HCT116 (cell line): Measurements from ENCODE around the gene E2F1. TPM values are rescaled to one million over a fixed set of nuclear protein-coding genes. Genes with fewer than 3 reads are reported as not detected.

ENCODE experiments used
- ATAC-seq: fragments of 200-7000 bp; cut with Tn5 transposase; 2 replicates; pipeline ENCODE4 v1.9.1; 2020; ENCODE audit warnings: mild to moderate bottlenecking, moderate library complexity
- BruUV-seq: library from RNA; stranded (reverse); fragments of 400-500 nt; replicated peaks from 2 replicates; lab custom pipeline; 2021; lab: Mats Ljungman, UMichigan
- CTCF ChIA-PET: fragments of 300-600 bp; sonication (Branson Sonifier 250); formaldehyde crosslinking; loops from one replicate; lab custom pipeline; 2021; ENCODE audit warnings: antibody characterized with exemption; lab: Charles Lee
- POLR2A ChIA-PET: fragments of 300-600, 350-600 bp; sonication (Branson Sonifier 250); formaldehyde crosslinking; loops from one replicate; lab custom pipeline; 2021; ENCODE audit warnings: antibody characterized with exemption; lab: Charles Lee
- RAD21 ChIA-PET, 2 experiments: fragments of 300-600 bp; sonication (Branson Sonifier 250); formaldehyde crosslinking; loops; one replicate each; lab custom pipeline; 2023; ENCODE audit warnings: low total read pairs in 2 of 2; ENCODE audit not compliant: uncharacterized antibody in 2 of 2, unreplicated experiment in 2 of 2, low non-redundant PET in 1 of 2; lab: Charles Lee
- DNase-seq: peaks from one replicate; pipeline ENCODE4 v3.0.0-alpha.2; 2010; ENCODE audit warnings: low read depth, low spot score
- H2AFZ ChIP-seq: fragments of 200-600 bp; shearing (Covaris generic), sonication (generic); 2 replicates; pipeline ENCODE4 v1.6.1; 2017; ENCODE audit warnings: low read depth, mixed run types, mixed read lengths, antibody characterized with exemption, low read length; ENCODE audit not compliant: poor library complexity, severe bottlenecking
- H3K27ac ChIP-seq: 2 replicates; pipeline ENCODE4 v1.5.1; 2012; ENCODE audit warnings: low read depth, low read length
- H3K27me3 ChIP-seq: fragments of 200-600 bp; sonication (generic); 2 replicates; pipeline ENCODE4 v1.6.1; 2016; ENCODE audit warnings: mixed run types, low read length, mixed read lengths; ENCODE audit not compliant: insufficient read depth
- H3K36me3 ChIP-seq, 2 experiments: fragments of 200-500 bp in 1 of 2; fragments of 200-600 bp in 1 of 2; sonication (Bioruptor generic) in 1 of 2; sonication (generic) in 1 of 2; 2 replicates each; pipeline versions ENCODE4 v1.5.1 to v1.6.1; 2014 to 2016; ENCODE audit warnings: low read length in 2 of 2, inconsistent platforms in 1 of 2, mixed read lengths in 1 of 2, mixed run types in 1 of 2; ENCODE audit not compliant: insufficient read depth in 2 of 2, control insufficient read depth in 1 of 2
- H3K4me1 ChIP-seq, 2 experiments: fragments of 200-600 bp in 1 of 2; sonication (generic) in 1 of 2; 2 replicates each; pipeline versions ENCODE4 v1.5.1 to v1.6.1; 2012 to 2017; ENCODE audit warnings: low read length in 2 of 2, inconsistent platforms in 1 of 2, mild to moderate bottlenecking in 1 of 2, mixed read lengths in 1 of 2, mixed run types in 1 of 2, moderate library complexity in 1 of 2; ENCODE audit not compliant: insufficient read depth in 2 of 2, control insufficient read depth in 1 of 2
- H3K4me2 ChIP-seq: fragments of 200-600 bp; sonication (generic); 2 replicates; pipeline ENCODE4 v1.6.1; 2017; ENCODE audit warnings: mixed run types, low read length, mixed read lengths
- H3K4me3 ChIP-seq, 2 experiments: fragments of 200-600 bp in 1 of 2; sonication (generic) in 1 of 2; replicated peaks in 1 of 2; 2 replicates each; pipeline ENCODE4 v1.5.1; 2011 to 2016; ENCODE audit warnings: low read length in 2 of 2, control low read depth in 1 of 2, low read depth in 1 of 2, mild to moderate bottlenecking in 1 of 2, mixed read lengths in 1 of 2, mixed run types in 1 of 2
- H3K79me2 ChIP-seq: fragments of 200-600 bp; sonication (generic); 2 replicates; pipeline ENCODE4 v1.6.1; 2017; ENCODE audit warnings: mild to moderate bottlenecking, mixed run types, low read length, moderate library complexity, mixed read lengths; ENCODE audit not compliant: insufficient read depth
- H3K9ac ChIP-seq: fragments of 200-600 bp; sonication (generic); 2 replicates; pipeline ENCODE4 v1.6.1; 2016; ENCODE audit warnings: low read length, mixed read lengths
- H3K9me2 ChIP-seq: fragments of 200-600 bp; sonication (generic), shearing (Covaris generic); 2 replicates; pipeline ENCODE4 v1.6.1; 2017; ENCODE audit warnings: mixed run types, mild to moderate bottlenecking, moderate library complexity; ENCODE audit not compliant: insufficient read depth
- H3K9me3 ChIP-seq, 2 experiments: fragments of 200-500 bp in 1 of 2; fragments of 200-600 bp in 1 of 2; sonication (Bioruptor generic) in 1 of 2; sonication (generic) in 1 of 2; 2 replicates each; pipeline ENCODE4 v1.6.1; 2014 to 2017; ENCODE audit warnings: low read length in 2 of 2, mixed read lengths in 2 of 2, inconsistent platforms in 1 of 2, low read depth in 1 of 2, mild to moderate bottlenecking in 1 of 2, mixed run types in 1 of 2, moderate library complexity in 1 of 2; ENCODE audit not compliant: control insufficient read depth in 1 of 2, insufficient read depth in 1 of 2
- H4K20me1 ChIP-seq: fragments of 200-600 bp; sonication (generic), shearing (Covaris generic); 2 replicates; pipeline ENCODE4 v1.6.1; 2017; ENCODE audit warnings: mixed run types, mild to moderate bottlenecking, moderate library complexity; ENCODE audit not compliant: insufficient read depth
- CBX3 ChIP-seq: IDR thresholded peaks from 2 replicates; pipeline ENCODE4 v1.6.1; 2012; ENCODE audit warnings: low read depth
- CEBPB ChIP-seq: IDR thresholded peaks from 2 replicates; pipeline ENCODE4 v1.6.1; 2012; ENCODE audit warnings: low read depth
- EGR1 ChIP-seq: IDR thresholded peaks from 2 replicates; pipeline ENCODE4 v1.6.1; 2012; ENCODE audit warnings: low read depth
- ELF1 ChIP-seq: IDR thresholded peaks from 2 replicates; pipeline ENCODE4 v1.6.1; 2012; ENCODE audit warnings: low read depth, borderline replicate concordance
- EZH2phosphoT487 ChIP-seq: fragments of 200-600 bp; IDR thresholded peaks from 2 replicates; pipeline ENCODE4 v1.6.1; 2018; ENCODE audit warnings: antibody characterized with exemption, borderline replicate concordance
- FOSL1 ChIP-seq: IDR thresholded peaks from 2 replicates; pipeline ENCODE4 v1.6.1; 2012; ENCODE audit warnings: low read depth
- JUND ChIP-seq: IDR thresholded peaks from 2 replicates; pipeline ENCODE4 v1.6.1; 2012
- MAX ChIP-seq: IDR thresholded peaks from 2 replicates; pipeline ENCODE4 v1.6.1; 2012
- POLR2A ChIP-seq: IDR thresholded peaks from 2 replicates; pipeline ENCODE4 v1.7.0; 2011; ENCODE audit warnings: borderline replicate concordance; ENCODE audit not compliant: insufficient read depth, insufficient read length; ENCODE audit errors: extremely low read depth
- POLR2AphosphoS5 ChIP-seq: IDR thresholded peaks from 2 replicates; pipeline ENCODE4 v1.6.1; 2011; ENCODE audit warnings: mild to moderate bottlenecking, low read depth, low read length, moderate library complexity
- RAD21 ChIP-seq: IDR thresholded peaks from 2 replicates; pipeline ENCODE4 v1.6.1; 2012; ENCODE audit warnings: low read depth, mild to moderate bottlenecking
- SIN3A ChIP-seq: IDR thresholded peaks from 2 replicates; pipeline ENCODE4 v1.6.1; 2012; ENCODE audit warnings: low read depth
- SRF ChIP-seq: IDR thresholded peaks from 2 replicates; pipeline ENCODE4 v1.6.1; 2012; ENCODE audit warnings: low read depth
- TCF7L2 ChIP-seq: IDR thresholded peaks from 2 replicates; pipeline ENCODE4 v1.7.0; 2011; ENCODE audit warnings: borderline replicate concordance, inconsistent platforms; ENCODE audit not compliant: insufficient read depth, insufficient read length; ENCODE audit errors: extremely low read depth
- YY1 ChIP-seq: IDR thresholded peaks from 2 replicates; pipeline ENCODE4 v1.6.1; 2011; ENCODE audit warnings: low read length, low read depth, moderate library complexity, mild to moderate bottlenecking; ENCODE audit not compliant: insufficient replicate concordance; ENCODE audit errors: extremely low read depth
- ZBTB33 ChIP-seq: IDR thresholded peaks from 2 replicates; pipeline ENCODE4 v1.6.1; 2011; ENCODE audit warnings: mild to moderate bottlenecking, low read length, moderate library complexity; ENCODE audit not compliant: insufficient replicate concordance; ENCODE audit errors: extremely low read depth
- ZFX ChIP-seq: fragments of 450-650 bp; IDR thresholded peaks from 2 replicates; pipeline ENCODE4 v1.6.1; 2017
- ZNF274 ChIP-seq: fragments of 200-500 bp; sonication (Bioruptor generic); IDR thresholded peaks from 2 replicates; pipeline ENCODE4 v1.6.1; 2014; ENCODE audit warnings: mild to moderate bottlenecking, low read depth, low read length, inconsistent platforms
- intact Hi-C: fragments of 100-400 bp; cut with micrococcal nuclease; formaldehyde crosslinking; loops from 2 replicates; pipeline ENCODE4 v1.10.0; 2022
- total RNA-seq: library from RNA; stranded (reverse); gene quantifications from one replicate; pipeline ENCODE4 v1.2.1, GENCODE V29; 2021; ENCODE audit not compliant: unreplicated experiment
- TF ChIP-seq, protein P1 (sequence below), 3 experiments: fragments of 200-600 bp in 1 of 3; sonication (generic) in 1 of 3; IDR thresholded peaks in 2 of 3; conservative IDR thresholded peaks in 1 of 3; 2 replicates each; pipeline ENCODE4 v1.5.1; 2012 to 2017; ENCODE audit warnings: low read depth in 2 of 3, low read length in 2 of 3, antibody characterized with exemption in 1 of 3, borderline replicate concordance in 1 of 3, control low read depth in 1 of 3, mild to moderate bottlenecking in 1 of 3, mixed read lengths in 1 of 3, mixed run types in 1 of 3, moderate library complexity in 1 of 3; ENCODE audit not compliant: insufficient read depth in 1 of 3
- TF ChIP-seq, protein P2 (sequence below): IDR thresholded peaks from 2 replicates; pipeline ENCODE4 v1.6.1; 2012

The E2F1 gene
- total RNA-seq, 1 experiment from 2014 or later = 30.9 TPM

- H3K79me2 ChIP-seq = no peaks in the 10 kb centered on the region
- H3K9ac ChIP-seq = no peak overlapping the region
- TF ChIP-seq ZNF274 (no peak), MAX (no peak), ZFX (no peak), POLR2A (no peak), SRF (no peak), CBX3 (no peak), EZH2phosphoT487 (no peak), FOSL1 (no peak), ZBTB33 (no peak), JUND (no peak), RAD21 (no peak), CEBPB (no peak), YY1 (no peak), ELF1 (no peak), SIN3A (no peak), POLR2AphosphoS5 (no peak), TCF7L2 (no peak), EGR1 (no peak)
- TF ChIP-seq, protein P1, sequence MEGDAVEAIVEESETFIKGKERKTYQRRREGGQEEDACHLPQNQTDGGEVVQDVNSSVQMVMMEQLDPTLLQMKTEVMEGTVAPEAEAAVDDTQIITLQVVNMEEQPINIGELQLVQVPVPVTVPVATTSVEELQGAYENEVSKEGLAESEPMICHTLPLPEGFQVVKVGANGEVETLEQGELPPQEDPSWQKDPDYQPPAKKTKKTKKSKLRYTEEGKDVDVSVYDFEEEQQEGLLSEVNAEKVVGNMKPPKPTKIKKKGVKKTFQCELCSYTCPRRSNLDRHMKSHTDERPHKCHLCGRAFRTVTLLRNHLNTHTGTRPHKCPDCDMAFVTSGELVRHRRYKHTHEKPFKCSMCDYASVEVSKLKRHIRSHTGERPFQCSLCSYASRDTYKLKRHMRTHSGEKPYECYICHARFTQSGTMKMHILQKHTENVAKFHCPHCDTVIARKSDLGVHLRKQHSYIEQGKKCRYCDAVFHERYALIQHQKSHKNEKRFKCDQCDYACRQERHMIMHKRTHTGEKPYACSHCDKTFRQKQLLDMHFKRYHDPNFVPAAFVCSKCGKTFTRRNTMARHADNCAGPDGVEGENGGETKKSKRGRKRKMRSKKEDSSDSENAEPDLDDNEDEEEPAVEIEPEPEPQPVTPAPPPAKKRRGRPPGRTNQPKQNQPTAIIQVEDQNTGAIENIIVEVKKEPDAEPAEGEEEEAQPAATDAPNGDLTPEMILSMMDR (IDR thresholded peaks at IDR 0.05 in 2 of 3, conservative IDR thresholded peaks at IDR 0.05 in 1 of 3; ENCODE audit: borderline replicate concordance in 1 of 3, insufficient read depth in 1 of 3, low read depth in 2 of 3, low read length in 2 of 3) = no peak
- TF ChIP-seq, protein P2, sequence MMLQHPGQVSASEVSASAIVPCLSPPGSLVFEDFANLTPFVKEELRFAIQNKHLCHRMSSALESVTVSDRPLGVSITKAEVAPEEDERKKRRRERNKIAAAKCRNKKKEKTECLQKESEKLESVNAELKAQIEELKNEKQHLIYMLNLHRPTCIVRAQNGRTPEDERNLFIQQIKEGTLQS = no peak
- ATAC-seq = no peak
- no peak overlapping the region for H3K27ac ChIP-seq
- H3K4me2 ChIP-seq = no peak overlapping the region
- no peaks in the 10 kb centered on the region for H4K20me1 ChIP-seq
- H3K4me3 ChIP-seq = no peak overlapping the region
- peaks cover 0 to 4% of the 10 kb centered on the region in 2 experiments; a peak in 2 of 4 replicates for H3K36me3 ChIP-seq
- no peak for DNase-seq
- ChIA-PET RAD21 (no interaction called here), CTCF (no interaction called here), POLR2A (no interaction called here)
- H3K9me2 ChIP-seq = no peaks in the 10 kb centered on the region
- no TSS peak for BruUV-seq
- no peak overlapping the region for H2AFZ ChIP-seq
- H3K27me3 ChIP-seq = no peaks in the 10 kb centered on the region
- H3K4me1 ChIP-seq = no peaks in the 10 kb centered on the region
- no peaks in the 10 kb centered on the region for H3K9me3 ChIP-seq
- intact Hi-C loops = no loop called here
Observed at GRCh38 chr20:33636776-33637175, 49.4 kb downstream of the E2F1 start.
